H1 (cell line): ENCODE results near the gene GPALPP1. TPM values are rescaled to one million over a fixed set of nuclear protein-coding genes. Genes with fewer than 3 reads are reported as not detected.

ENCODE experiments used
- CTCF ChIA-PET: fragments of 300-600 bp; sonication (Branson Sonifier 250); formaldehyde crosslinking; loops from one replicate; lab custom pipeline; 2021; ENCODE audit not compliant: partially characterized antibody; lab: Charles Lee
- POLR2A ChIA-PET: fragments of 300-600 bp; sonication (Branson Sonifier 250); formaldehyde crosslinking; loops from one replicate; lab custom pipeline; 2021; ENCODE audit warnings: inconsistent platforms; ENCODE audit not compliant: partially characterized antibody; lab: Charles Lee
- DNase-seq, 2 experiments: peaks; one replicate each; pipeline versions ENCODE4 v3.0.0 to v3.0.0-alpha.2; 2010 to 2022; ENCODE audit warnings: low spot score in 2 of 2, low read depth in 1 of 2, mixed read lengths in 1 of 2
- FAIRE-seq: peaks from 2 replicates; lab custom pipeline; 2011; peaks lifted over from hg19 to GRCh38; lab: Jason Lieb, UNC
- H2AFZ ChIP-seq: 2 replicates; pipeline ENCODE4 v1.8.1; 2012; ENCODE audit warnings: low read length, inconsistent platforms
- H2AK5ac ChIP-seq: 2 replicates; pipeline ENCODE4 v1.6.1; 2013; ENCODE audit warnings: low read depth, low read length
- H2BK120ac ChIP-seq: replicated peaks from 2 replicates; pipeline ENCODE3; 2013; ENCODE audit warnings: low read depth, low read length, inconsistent platforms
- H2BK12ac ChIP-seq: 2 replicates; pipeline ENCODE4 v1.6.1; 2013; ENCODE audit warnings: low read depth, low read length
- H2BK15ac ChIP-seq: 2 replicates; pipeline ENCODE4 v1.6.1; 2013; ENCODE audit warnings: low read length
- H2BK20ac ChIP-seq: 2 replicates; pipeline ENCODE4 v1.6.1; 2013; ENCODE audit warnings: low read length
- H2BK5ac ChIP-seq: 2 replicates; pipeline ENCODE4 v1.6.1; 2013; ENCODE audit warnings: low read depth, low read length
- H3K14ac ChIP-seq: 2 replicates; pipeline ENCODE4 v1.6.1; 2013; ENCODE audit warnings: inconsistent platforms; ENCODE audit not compliant: insufficient read length
- H3K18ac ChIP-seq: 2 replicates; pipeline ENCODE4 v1.6.1; 2013; ENCODE audit warnings: low read length; ENCODE audit errors: extremely low read depth
- H3K23ac ChIP-seq: 2 replicates; pipeline ENCODE4 v1.6.1; 2013; ENCODE audit warnings: inconsistent platforms; ENCODE audit not compliant: insufficient read length
- H3K23me2 ChIP-seq: 2 replicates; pipeline ENCODE4 v1.6.1; 2013; ENCODE audit warnings: low read depth, low read length
- H3K27ac ChIP-seq: 2 replicates; pipeline ENCODE4 v1.6.1; 2011; ENCODE audit warnings: low read depth, low read length, inconsistent platforms
- H3K27me3 ChIP-seq, 4 experiments: replicated peaks in 1 of 4; 1 replicate in 1 of 4; 2 replicates in 3 of 4; pipeline versions ENCODE4 v1.6.1 to v1.8.1; 2011 to 2013; ENCODE audit warnings: low read length in 3 of 4, mild to moderate bottlenecking in 3 of 4, inconsistent platforms in 2 of 4, mixed read lengths in 2 of 4, moderate library complexity in 1 of 4; ENCODE audit not compliant: control insufficient read depth in 3 of 4, insufficient read depth in 3 of 4; ENCODE audit errors: extremely low read depth in 1 of 4
- H3K36me3 ChIP-seq, 4 experiments: 2 replicates each; pipeline versions ENCODE4 v1.6.1 to v1.8.1; 2011 to 2013; ENCODE audit warnings: mild to moderate bottlenecking in 4 of 4, low read length in 3 of 4, moderate library complexity in 2 of 4, control low read depth in 1 of 4, inconsistent platforms in 1 of 4; ENCODE audit not compliant: insufficient read depth in 4 of 4, control insufficient read depth in 2 of 4
- H3K4ac ChIP-seq: replicated peaks from 2 replicates; pipeline ENCODE3; 2013; ENCODE audit warnings: low read length, low read depth, mixed read lengths, inconsistent platforms; ENCODE audit not compliant: insufficient read length
- H3K4me1 ChIP-seq, 4 experiments: replicated peaks in 1 of 4; 1 replicate in 1 of 4; 2 replicates in 3 of 4; pipeline versions ENCODE4 v1.6.1 to v1.8.1; 2011 to 2013; ENCODE audit warnings: low read length in 3 of 4, inconsistent platforms in 2 of 4, mixed read lengths in 1 of 4; ENCODE audit not compliant: insufficient read depth in 4 of 4, control insufficient read depth in 3 of 4
- H3K4me2 ChIP-seq, 2 experiments: 2 replicates each; pipeline versions ENCODE4 v1.6.1 to v1.8.1; 2011 to 2013; ENCODE audit warnings: low read depth in 2 of 2, low read length in 2 of 2, control low read depth in 1 of 2, inconsistent platforms in 1 of 2, mild to moderate bottlenecking in 1 of 2; ENCODE audit not compliant: insufficient read depth in 1 of 2
- H3K4me3 ChIP-seq, 4 experiments: fragments of 200-600, 300-600 bp in 1 of 4; sonication (generic), shearing (Covaris generic), sonication (Bioruptor Twin) in 1 of 4; 2 replicates each; pipeline versions ENCODE4 v1.5.1 to v1.8.1; 2011 to 2016; ENCODE audit warnings: low read length in 4 of 4, low read depth in 3 of 4, control low read depth in 2 of 4, inconsistent platforms in 2 of 4, mild to moderate bottlenecking in 2 of 4, mixed read lengths in 1 of 4, moderate library complexity in 1 of 4; ENCODE audit not compliant: insufficient read depth in 2 of 4; ENCODE audit errors: extremely low read depth in 1 of 4
- H3K56ac ChIP-seq: replicated peaks from 2 replicates; pipeline ENCODE3; 2013; ENCODE audit warnings: low read depth, mild to moderate bottlenecking, mixed read lengths, low read length, inconsistent platforms; ENCODE audit not compliant: insufficient read length
- H3K79me1 ChIP-seq: 2 replicates; pipeline ENCODE4 v1.6.1; 2013; ENCODE audit warnings: low read depth, low read length, control low read depth
- H3K79me2 ChIP-seq, 2 experiments: 2 replicates each; pipeline versions ENCODE4 v1.6.1 to v1.8.1; 2012 to 2013; ENCODE audit warnings: low read length in 2 of 2, mild to moderate bottlenecking in 2 of 2, inconsistent platforms in 1 of 2; ENCODE audit not compliant: insufficient read depth in 2 of 2, control insufficient read depth in 1 of 2
- H3K9ac ChIP-seq, 4 experiments: replicated peaks in 1 of 4; 1 replicate in 1 of 4; 2 replicates in 3 of 4; pipeline versions ENCODE4 v1.6.1 to v1.8.1; 2011 to 2013; ENCODE audit warnings: low read depth in 3 of 4, low read length in 3 of 4, control low read depth in 2 of 4, mild to moderate bottlenecking in 2 of 4, moderate library complexity in 2 of 4, inconsistent platforms in 1 of 4; ENCODE audit errors: extremely low read depth in 1 of 4
- H3K9me3 ChIP-seq, 2 experiments: 2 replicates each; pipeline versions ENCODE4 v1.6.1 to v1.8.1; 2012 to 2013; ENCODE audit warnings: mild to moderate bottlenecking in 2 of 2, moderate library complexity in 2 of 2, control low read depth in 1 of 2, inconsistent platforms in 1 of 2, low read depth in 1 of 2, low read length in 1 of 2, mixed read lengths in 1 of 2; ENCODE audit not compliant: insufficient read depth in 2 of 2
- H4K20me1 ChIP-seq, 2 experiments: replicated peaks in 1 of 2; 2 replicates each; pipeline versions ENCODE3 to v1.8.1; 2011 to 2013; ENCODE audit warnings: inconsistent platforms in 2 of 2, low read length in 2 of 2, mild to moderate bottlenecking in 1 of 2; ENCODE audit not compliant: insufficient read depth in 2 of 2, control insufficient read depth in 1 of 2
- H4K5ac ChIP-seq: 2 replicates; pipeline ENCODE4 v1.6.1; 2013; ENCODE audit warnings: low read length, low read depth, mixed read lengths, inconsistent platforms; ENCODE audit not compliant: insufficient read length
- H4K8ac ChIP-seq: 2 replicates; pipeline ENCODE4 v1.8.0; 2013; ENCODE audit warnings: mild to moderate bottlenecking, moderate library complexity, low read length, inconsistent platforms; ENCODE audit not compliant: insufficient read depth; ENCODE audit errors: extremely low read depth
- H4K91ac ChIP-seq: replicated peaks from 2 replicates; pipeline ENCODE3; 2013; ENCODE audit warnings: low read length, mixed read lengths, inconsistent platforms; ENCODE audit not compliant: insufficient read length
- ASH2L ChIP-seq: fragments of 200-600, 300-600 bp; sonication (generic); IDR thresholded peaks from one replicate; pipeline ENCODE4 v1.7.1; 2017; ENCODE audit warnings: low read length
- BACH1 ChIP-seq: IDR thresholded peaks from 2 replicates; pipeline ENCODE4 v1.6.1; 2012; ENCODE audit warnings: low read length, improper control_type of control experiment
- CBX5 ChIP-seq: fragments of 300-800, 300-1000 bp; sonication (generic); IDR thresholded peaks from 2 replicates; pipeline ENCODE4 v1.7.1; 2016; ENCODE audit warnings: antibody characterized with exemption, low read length, low read depth
- CHD2 ChIP-seq: IDR thresholded peaks from 2 replicates; pipeline ENCODE4 v1.6.1; 2012; ENCODE audit warnings: low read length, improper control_type of control experiment
- EZH2 ChIP-seq: fragments of 200-600 bp; sonication (generic); IDR thresholded peaks from 2 replicates; pipeline ENCODE4 v1.7.1; 2012; ENCODE audit warnings: low read depth, mild to moderate bottlenecking, moderate library complexity, low read length, inconsistent platforms; ENCODE audit not compliant: severe bottlenecking
- GABPA ChIP-seq: IDR thresholded peaks from 2 replicates; pipeline ENCODE4 v1.6.1; 2011; ENCODE audit warnings: mild to moderate bottlenecking, low read length, moderate library complexity, borderline replicate concordance; ENCODE audit not compliant: insufficient read depth
- HDAC6 ChIP-seq: IDR thresholded peaks from one replicate; pipeline ENCODE4 v1.7.1; 2012; ENCODE audit warnings: low read depth, mild to moderate bottlenecking, inconsistent platforms, low read length, moderate library complexity
- JUN ChIP-seq: IDR thresholded peaks from 2 replicates; pipeline ENCODE4 v1.6.1; 2011; ENCODE audit warnings: low read depth, mild to moderate bottlenecking, improper control_type of control experiment, low read length
- RBBP5 ChIP-seq: IDR thresholded peaks from 2 replicates; pipeline ENCODE4 v1.7.1; 2012; ENCODE audit warnings: low read depth, mild to moderate bottlenecking, inconsistent platforms, low read length, moderate library complexity, borderline replicate concordance
- RXRA ChIP-seq: IDR thresholded peaks from 2 replicates; pipeline ENCODE4 v1.6.1; 2011; ENCODE audit warnings: low read depth, mild to moderate bottlenecking, low read length, moderate library complexity; ENCODE audit not compliant: insufficient read depth
- SP2 ChIP-seq: IDR thresholded peaks from 2 replicates; pipeline ENCODE4 v1.6.1; 2012; ENCODE audit warnings: mild to moderate bottlenecking, low read length, inconsistent platforms
- YY1 ChIP-seq: IDR thresholded peaks from 2 replicates; pipeline ENCODE4 v1.6.1; 2011; ENCODE audit warnings: low read depth, mild to moderate bottlenecking, low read length
- WGBS, 2 experiments: shearing (Covaris generic) in 1 of 2; methylation state at CpG; one replicate each; pipeline versions ENCODE4 v1.1.6 to v1.1.7; 2013 to 2015; ENCODE audit warnings: low lambda C conversion rate in 2 of 2, mixed read lengths in 2 of 2, inconsistent platforms in 1 of 2, low coverage in 1 of 2, missing lambda C conversion rate in 1 of 2; ENCODE audit not compliant: insufficient replicate concordance in 2 of 2, insufficient coverage in 1 of 2, insufficient read length in 1 of 2; ENCODE audit errors: extremely low coverage in 1 of 2, missing lambda C conversion rate in 1 of 2; 5-methylcytosine and 5-hydroxymethylcytosine counted together
- polyA plus RNA-seq, 7 experiments: library from polyadenylated mRNA; depleted of rRNA in 3 of 7; stranded (reverse) in 5 of 7; unstranded in 2 of 7; fragments of >200 nt in 5 of 7; fragments of 200-250 nt in 2 of 7; gene quantifications; 1 replicate in 5 of 7; 2 replicates in 1 of 7; 4 replicates in 1 of 7; pipeline versions ENCODE4 v1.2.1 to v1.2.3, GENCODE V29; 2011 to 2013; ENCODE audit warnings: missing spikeins in 2 of 7, mixed read lengths in 2 of 7
- total RNA-seq: library from RNA; stranded (reverse); fragmentation: NEBNext Ultra II Directional; extraction: Animal tissue kit (Norgen Biotek cat#: 25700); gene quantifications from 2 replicates; pipeline ENCODE4 v1.2.1, GENCODE V29; 2021
- TF ChIP-seq, protein P1 (sequence below): IDR thresholded peaks from 2 replicates; pipeline ENCODE4 v1.6.1; 2012; ENCODE audit warnings: low read length, inconsistent platforms

The GPALPP1 gene
- total and polyA plus RNA-seq, 2 of the 8 experiments (the other 6 are each of a cell fraction or from before 2014, with no cell fraction given) = 8.5 to 26.1 TPM

GRCh38 chr13:44978328-44978727 lies 11.0 kb upstream of the GPALPP1 start:
- Histone ChIP-seq H3K56ac (no peak overlapping the region), H3K18ac (no peak overlapping the region), H2BK15ac (no peak overlapping the region), H2BK5ac (no peak overlapping the region), H3K79me1 (no peaks in the 10 kb centered on the region; the same call in 1 of the 2 replicates), H2AFZ (no peak overlapping the region), H3K27ac (no peak overlapping the region), H2BK12ac (no peak overlapping the region), H3K4me1 (no peaks in the 10 kb centered on the region), H3K4ac (no peak overlapping the region), H2BK120ac (no peak overlapping the region), H3K9ac (no peak overlapping the region), H3K36me3 (peaks cover 12 to 55% (median 36%) of the 10 kb centered on the region in 4 experiments), H2BK20ac (no peak overlapping the region), H4K8ac (no peak overlapping the region), H2AK5ac (no peak overlapping the region), H3K4me2 (no peak overlapping the region), H3K27me3 (no peaks in the 10 kb centered on the region), H3K23ac (no peak overlapping the region), H4K91ac (no peak overlapping the region), H4K5ac (no peak overlapping the region), H3K79me2 (peaks cover 0 to 14% of the 10 kb centered on the region in 2 experiments; a peak in 2 of 4 replicates), H3K4me3 (no peak overlapping the region), H3K9me3 (no peaks in the 10 kb centered on the region), H3K23me2 (no peaks in the 10 kb centered on the region), H3K14ac (no peak overlapping the region), H4K20me1 (peaks cover 0 to 2% of the 10 kb centered on the region in 2 experiments)
- whole genome bisulfite sequencing, 2 experiments = 95% methylated on average over 1 of the region's 1 CpG; no CpG with 5 or more reads in 1 of the 2 experiments
- ChIA-PET POLR2A (no interaction called here), CTCF (interaction anchor here (0.7 to 1.6 kb wide), 3 partner anchors 9 to 551 kb away, joined by 4 to 7 read pairs (median 4); no protein-coding TSS in a partner anchor)
- FAIRE-seq (no peak), DNase-seq (no peak)
- TF ChIP-seq, protein P1, sequence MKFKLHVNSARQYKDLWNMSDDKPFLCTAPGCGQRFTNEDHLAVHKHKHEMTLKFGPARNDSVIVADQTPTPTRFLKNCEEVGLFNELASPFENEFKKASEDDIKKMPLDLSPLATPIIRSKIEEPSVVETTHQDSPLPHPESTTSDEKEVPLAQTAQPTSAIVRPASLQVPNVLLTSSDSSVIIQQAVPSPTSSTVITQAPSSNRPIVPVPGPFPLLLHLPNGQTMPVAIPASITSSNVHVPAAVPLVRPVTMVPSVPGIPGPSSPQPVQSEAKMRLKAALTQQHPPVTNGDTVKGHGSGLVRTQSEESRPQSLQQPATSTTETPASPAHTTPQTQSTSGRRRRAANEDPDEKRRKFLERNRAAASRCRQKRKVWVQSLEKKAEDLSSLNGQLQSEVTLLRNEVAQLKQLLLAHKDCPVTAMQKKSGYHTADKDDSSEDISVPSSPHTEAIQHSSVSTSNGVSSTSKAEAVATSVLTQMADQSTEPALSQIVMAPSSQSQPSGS = no peak
- TF ChIP-seq RBBP5 (no peak), YY1 (no peak), ASH2L (no peak), HDAC6 (no peak), JUN (no peak), CBX5 (no peak), EZH2 (no peak), RXRA (no peak), BACH1 (no peak), CHD2 (no peak), GABPA (no peak), SP2 (no peak)
